ENCODE data around the gene TMEM97.
"Not testable (repeated sequence)": the region's sequence is repeated elsewhere in the genome, so short reads cannot be mapped to it uniquely, and the experiment has no call there.

Gene TMEM97
- long read RNA-seq, donor 1, transcript TMEM97-201 (3 exons, 2,568 nt): major isoform, 22 of 106 reads
- long read RNA-seq, donor 1, partial matches to known transcripts: 27 of 106 reads
- long read RNA-seq, donor 1, other reads (novel, unspliced or antisense): 57 of 106 reads
- long read RNA-seq, donor 2, transcript TMEM97-201 (3 exons, 2,568 nt): major isoform, 11 of 87 reads
- long read RNA-seq, donor 2, partial matches to known transcripts: 38 of 87 reads
- long read RNA-seq, donor 2, other reads (novel, unspliced or antisense): 38 of 87 reads
- long read RNA-seq, donor 3, transcript TMEM97-201 (3 exons, 2,568 nt): major isoform, 17 of 60 reads
- long read RNA-seq, donor 3, partial matches to known transcripts: 43 of 60 reads
- long read RNA-seq, donor 3, other reads (novel, unspliced or antisense): 0 of 60 reads
- long read RNA-seq, donor 4, transcript TMEM97-201 (3 exons, 2,568 nt): major isoform, 20 of 74 reads
- long read RNA-seq, donor 4, partial matches to known transcripts: 23 of 74 reads
- long read RNA-seq, donor 4, other reads (novel, unspliced or antisense): 31 of 74 reads
- long read RNA-seq, donor 5, transcript TMEM97-201 (3 exons, 2,568 nt): major isoform, 20 of 20 reads
- long read RNA-seq, donor 5, partial matches to known transcripts: 0 of 20 reads
- long read RNA-seq, donor 5, other reads (novel, unspliced or antisense): 0 of 20 reads
- long read RNA-seq, donor 6, transcript TMEM97-201 (3 exons, 2,568 nt): major isoform, 25 of 73 reads
- long read RNA-seq, donor 6, partial matches to known transcripts: 23 of 73 reads
- long read RNA-seq, donor 6, other reads (novel, unspliced or antisense): 25 of 73 reads
- long read RNA-seq, donor 7: 0 reads
- long read RNA-seq, donor 8, transcript TMEM97-201 (3 exons, 2,568 nt): major isoform, 19 of 40 reads
- long read RNA-seq, donor 8, partial matches to known transcripts: 19 of 40 reads
- long read RNA-seq, donor 8, other reads (novel, unspliced or antisense): 0 of 40 reads

- peak; percentile 95 for DNase-seq
Observed at GRCh38 chr17:28318759-28319597, at the start of gene TMEM97. TMEM97 (plus strand) TSS chr17:28319200; CDS start chr17:28319240, 40 bp downstream.

GRCh38 chr17:28270055-28270454 is 48.9 kb upstream of the TMEM97 start:
- no peak for DNase-seq

- DNase-seq: no peak
Observed at GRCh38 chr17:28270926-28271325, 48.1 kb upstream of the TMEM97 start.

- no peak for DNase-seq
Observed at GRCh38 chr17:28271431-28271830, 47.6 kb upstream of the TMEM97 start.

- DNase-seq: no peak
Observed at GRCh38 chr17:28272166-28272565, 46.8 kb upstream of the TMEM97 start.

- not testable (repeated sequence) for DNase-seq
Observed at GRCh38 chr17:28273341-28273740, 45.7 kb upstream of the TMEM97 start.

- DNase-seq: no peak
Observed at GRCh38 chr17:28274591-28275265, 44.3 kb upstream of the TMEM97 start.

GRCh38 chr17:28276011-28276410 is 43.0 kb upstream of the TMEM97 start:
- no peak for DNase-seq

GRCh38 chr17:28279411-28279810 is 39.6 kb upstream of the TMEM97 start:
- DNase-seq: no peak

GRCh38 chr17:28280826-28281225 is 38.2 kb upstream of the TMEM97 start:
- no peak for DNase-seq

- DNase-seq: no peak
Observed at GRCh38 chr17:28282596-28282995, 36.4 kb upstream of the TMEM97 start.

- no peak for DNase-seq
Observed at GRCh38 chr17:28285965-28286364, 33.0 kb upstream of the TMEM97 start.

- DNase-seq: no peak
Observed at GRCh38 chr17:28290703-28291102, 28.3 kb upstream of the TMEM97 start.

- DNase-seq: no peak
Observed at GRCh38 chr17:28291780-28292330, 27.1 kb upstream of the TMEM97 start.

- not testable (repeated sequence) for DNase-seq
Observed at GRCh38 chr17:28292878-28293277, 26.1 kb upstream of the TMEM97 start.

- no peak for DNase-seq
Observed at GRCh38 chr17:28293994-28294393, 25.0 kb upstream of the TMEM97 start.

GRCh38 chr17:28295677-28296578 is 23.1 kb upstream of the TMEM97 start:
- DNase-seq: no peak

- DNase-seq: no peak
Observed at GRCh38 chr17:28298449-28298848, 20.6 kb upstream of the TMEM97 start.

GRCh38 chr17:28306954-28307401 is 12.0 kb upstream of the TMEM97 start:
- peak; percentile 59 for DNase-seq

GRCh38 chr17:28313841-28314240 is 5.2 kb upstream of the TMEM97 start:
- no peak for DNase-seq

Data from right kidney (tissue), 9 donors.